DND-41 (cell line): Measurements from ENCODE around the gene CD79A.
A peak's percentile ranks its signal among the peaks of the same experiment; 100 is the strongest.

Experiments used
- ATAC-seq: fragments of 200-7000 bp; cut with Tn5 transposase; 3 replicates; pipeline ENCODE4 v1.9.1; 2021; ENCODE audit warnings: low read depth; ENCODE audit not compliant: insufficient read depth
- DNase-seq: peaks from one replicate; pipeline ENCODE4 v3.0.0-alpha.2; 2020
- H2AFZ ChIP-seq: 2 replicates; pipeline ENCODE4 v1.6.0; 2012; ENCODE audit warnings: low read depth, low read length
- H3K27ac ChIP-seq: 2 replicates; pipeline ENCODE4 v1.5.1; 2012; ENCODE audit warnings: low read length, inconsistent platforms
- H3K27me3 ChIP-seq: fragments of 200-600 bp; sonication (generic); 2 replicates; pipeline ENCODE4 v1.6.0; 2012; ENCODE audit warnings: low read length, mild to moderate bottlenecking, inconsistent platforms; ENCODE audit not compliant: insufficient read depth, poor library complexity
- H3K36me3 ChIP-seq: 2 replicates; pipeline ENCODE4 v1.5.1; 2012; ENCODE audit warnings: low read length, inconsistent platforms; ENCODE audit not compliant: insufficient read depth
- H3K4me1 ChIP-seq: 2 replicates; pipeline ENCODE4 v1.5.1; 2012; ENCODE audit warnings: mild to moderate bottlenecking, low read length; ENCODE audit not compliant: insufficient read depth
- H3K4me2 ChIP-seq: 2 replicates; pipeline ENCODE4 v1.6.0; 2012; ENCODE audit warnings: mild to moderate bottlenecking, moderate library complexity, low read length, inconsistent platforms; ENCODE audit not compliant: insufficient read depth
- H3K4me3 ChIP-seq, 2 experiments: fragments of 200-600 bp in 1 of 2; shearing (Covaris generic) in 1 of 2; 2 replicates each; pipeline ENCODE4 v1.5.1; 2012 to 2016; ENCODE audit warnings: inconsistent platforms in 2 of 2, low read length in 2 of 2, mild to moderate bottlenecking in 2 of 2, low read depth in 1 of 2, moderate library complexity in 1 of 2
- H3K79me2 ChIP-seq: 2 replicates; pipeline ENCODE4 v1.6.0; 2012; ENCODE audit warnings: low read length, inconsistent platforms; ENCODE audit not compliant: insufficient read depth
- H3K9ac ChIP-seq: 2 replicates; pipeline ENCODE4 v1.6.0; 2012; ENCODE audit warnings: low read depth, mild to moderate bottlenecking, inconsistent platforms, low read length, moderate library complexity
- H3K9me3 ChIP-seq: 2 replicates; pipeline ENCODE4 v1.5.1; 2012; ENCODE audit warnings: low read length, moderate library complexity, mild to moderate bottlenecking, inconsistent platforms; ENCODE audit not compliant: insufficient read depth, severe bottlenecking
- H4K20me1 ChIP-seq: 2 replicates; pipeline ENCODE4 v1.6.0; 2012; ENCODE audit warnings: low read length; ENCODE audit not compliant: insufficient read depth
- CTCF ChIP-seq: IDR thresholded peaks from 2 replicates; pipeline ENCODE4 v1.5.1; 2012; ENCODE audit warnings: borderline replicate concordance, low read length, moderate library complexity, mild to moderate bottlenecking; ENCODE audit not compliant: poor library complexity, severe bottlenecking; ENCODE audit errors: extremely low read depth
- EZH2 ChIP-seq: IDR thresholded peaks from 3 replicates; pipeline ENCODE4 v1.6.1; 2012; ENCODE audit warnings: borderline replicate concordance, low read depth, mild to moderate bottlenecking, moderate library complexity, low read length, inconsistent platforms; ENCODE audit not compliant: severe bottlenecking

Gene CD79A

GRCh38 chr19:41863209-41863931 is 13.7 kb upstream of the CD79A start:
- H3K27me3 ChIP-seq, result no peaks in the 10 kb centered on the region
- H3K27ac ChIP-seq, result peak overlapping the region; percentile 97

GRCh38 chr19:41864374-41864773 is 12.7 kb upstream of the CD79A start:
- Histone ChIP-seq H3K9me3 (no peaks in the 10 kb centered on the region), H4K20me1 (peaks cover 82% of the 10 kb centered on the region), H3K9ac (peak overlapping the region; percentile 2; the same call in 1 of the 2 replicates), H2AFZ (no peak overlapping the region), H3K36me3 (peaks cover 86% of the 10 kb centered on the region), H3K79me2 (peaks cover 92% of the 10 kb centered on the region), H3K4me2 (peak overlapping the region; percentile 96), H3K4me3 (no peak overlapping the region), H3K27me3 (no peaks in the 10 kb centered on the region), H3K4me1 (peaks cover 84% of the 10 kb centered on the region), H3K27ac (peak overlapping the region; percentile 2)
- DNase-seq (no peak), ATAC-seq (no peak)
- TF ChIP-seq CTCF (no peak), EZH2 (no peak)

More at GRCh38 chr19:41863209-41863931, 13.7 kb upstream of the CD79A start:
- Histone ChIP-seq H3K9ac (peak overlapping the region; percentile 77), H3K4me3 (peak overlapping the region in 1 of 2 experiments; percentile 78; a peak in 2 of 4 replicates), H3K36me3 (peaks cover 76% of the 10 kb centered on the region), H4K20me1 (peaks cover 72% of the 10 kb centered on the region), H3K4me2 (peak overlapping the region; percentile 96), H3K79me2 (peaks cover 81% of the 10 kb centered on the region), H3K9me3 (no peaks in the 10 kb centered on the region), H2AFZ (no peak overlapping the region), H3K4me1 (peaks cover 81% of the 10 kb centered on the region)
- TF ChIP-seq EZH2 (no peak), CTCF (no peak)
- DNase-seq (no peak), ATAC-seq (no peak)

- H3K79me2 ChIP-seq, result peaks cover 89% of the 10 kb centered on the region
- no peaks in the 10 kb centered on the region for H3K9me3 ChIP-seq
- no peak overlapping the region for H2AFZ ChIP-seq
- H3K27me3 ChIP-seq, result no peaks in the 10 kb centered on the region
- H3K27ac ChIP-seq, result peak overlapping the region; percentile 24; the same call in 1 of the 2 replicates
- peaks cover 95% of the 10 kb centered on the region for H3K36me3 ChIP-seq
- TF ChIP-seq CTCF (no peak), EZH2 (no peak)
- peaks cover 97% of the 10 kb centered on the region for H3K4me1 ChIP-seq
- peaks cover 89% of the 10 kb centered on the region for H4K20me1 ChIP-seq
- no peak overlapping the region for H3K9ac ChIP-seq
- H3K4me2 ChIP-seq, result peak overlapping the region; percentile 47
- no peak overlapping the region for H3K4me3 ChIP-seq
- peak; percentile 16 for DNase-seq
- peak; percentile 8; the same call in 1 of the 3 replicates for ATAC-seq
Observed at GRCh38 chr19:41866284-41866683, 10.8 kb upstream of the CD79A start.
